NCI-H2171 treated with DMSO at 0.1 percent for 48 hours (cell line): Measurements from ENCODE around the gene GDPGP1.
"Not testable (repeated sequence)": the region's sequence is repeated elsewhere in the genome, so short reads cannot be mapped to it uniquely, and the experiment has no call there.

Experiments
- DNase-seq: peaks from one replicate; lab custom pipeline; 2025; lab: John Stamatoyannopoulos, UW

Gene GDPGP1

GRCh38 chr15:90225504-90226234 lies 8.3 kb upstream of the GDPGP1 start:
- no peak for DNase-seq

- no peak for DNase-seq
Observed at GRCh38 chr15:90227336-90227735, 6.7 kb upstream of the GDPGP1 start.

GRCh38 chr15:90227816-90228772 lies 5.9 kb upstream of the GDPGP1 start:
- no peak for DNase-seq

- DNase-seq = no peak
Observed at GRCh38 chr15:90228960-90229359, 5.0 kb upstream of the GDPGP1 start.

- DNase-seq = no peak
Observed at GRCh38 chr15:90230071-90230494, 3.9 kb upstream of the GDPGP1 start.

- no peak for DNase-seq
Observed at GRCh38 chr15:90230610-90231009, 3.4 kb upstream of the GDPGP1 start.

DNA sequence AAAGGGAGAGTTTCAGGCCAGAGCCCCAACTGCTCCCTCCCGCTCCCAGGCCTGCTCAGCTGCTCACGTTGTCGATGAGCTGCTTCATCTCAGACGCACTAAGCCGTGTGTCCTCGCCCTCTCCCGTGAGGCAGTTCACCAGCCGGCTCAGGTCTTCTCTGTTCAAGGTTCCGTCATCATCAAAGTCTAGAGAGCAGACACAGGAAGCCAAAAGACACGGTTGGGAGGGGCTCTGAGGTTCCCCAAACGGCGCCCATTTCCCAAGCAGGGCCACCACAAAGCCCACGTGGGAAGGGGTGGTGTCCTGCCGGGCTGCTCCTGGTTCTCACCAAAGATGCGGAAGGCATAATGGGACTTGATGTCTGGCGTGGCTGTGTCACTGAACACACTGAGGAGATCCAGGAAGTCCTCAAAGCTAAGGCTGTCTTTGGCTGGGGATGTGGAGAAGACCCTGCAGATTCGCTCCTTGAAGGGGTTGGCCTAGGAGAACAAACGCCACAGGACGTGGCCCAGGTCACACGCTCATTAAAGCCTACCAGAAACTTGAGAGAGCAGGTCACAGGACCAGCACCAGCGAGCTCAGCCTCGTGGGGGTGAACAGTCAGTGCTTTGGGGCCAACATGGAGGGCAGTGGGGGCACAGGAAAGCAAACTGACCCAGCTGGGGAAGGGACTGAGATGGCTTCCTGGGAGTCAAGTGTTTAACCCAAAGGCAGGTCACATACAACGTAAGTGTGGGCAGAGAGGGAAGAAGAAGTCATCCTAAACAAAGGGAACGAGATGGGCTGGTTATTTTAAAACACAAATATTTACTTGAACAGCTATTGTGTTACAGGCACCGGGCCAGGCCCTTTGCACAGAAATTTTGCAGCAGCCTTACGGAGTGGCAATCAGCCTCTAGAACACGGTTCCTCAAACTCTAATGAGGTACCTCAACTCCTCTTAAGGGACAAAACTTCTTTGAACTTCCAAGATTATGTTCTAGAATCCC lies 2.7 kb upstream of the GDPGP1 start:
- no peak for DNase-seq

DNA sequence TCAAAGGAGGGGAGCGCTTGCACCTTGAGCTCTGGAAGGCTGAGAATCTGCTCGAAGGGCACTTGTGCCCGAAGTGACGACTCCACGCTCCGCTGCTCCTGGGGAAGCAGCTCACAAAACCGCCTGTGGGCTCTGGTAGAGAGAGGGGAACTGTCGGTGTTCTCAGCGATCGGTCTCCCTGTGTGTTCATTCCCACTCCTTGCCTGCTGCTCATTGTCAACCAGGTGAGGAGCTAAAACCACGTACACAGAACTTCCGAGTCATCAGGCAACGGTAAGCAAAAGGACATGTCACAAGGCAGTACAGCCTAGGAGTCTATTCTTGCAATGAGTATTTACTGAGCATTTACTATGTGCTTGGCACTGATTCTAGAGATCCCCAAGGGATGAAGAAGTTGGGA lies 1.8 kb upstream of the GDPGP1 start:
- DNase-seq = no peak

- DNase-seq = no peak
Observed at GRCh38 chr15:90232941-90233386, 1.0 kb upstream of the GDPGP1 start.

DNA sequence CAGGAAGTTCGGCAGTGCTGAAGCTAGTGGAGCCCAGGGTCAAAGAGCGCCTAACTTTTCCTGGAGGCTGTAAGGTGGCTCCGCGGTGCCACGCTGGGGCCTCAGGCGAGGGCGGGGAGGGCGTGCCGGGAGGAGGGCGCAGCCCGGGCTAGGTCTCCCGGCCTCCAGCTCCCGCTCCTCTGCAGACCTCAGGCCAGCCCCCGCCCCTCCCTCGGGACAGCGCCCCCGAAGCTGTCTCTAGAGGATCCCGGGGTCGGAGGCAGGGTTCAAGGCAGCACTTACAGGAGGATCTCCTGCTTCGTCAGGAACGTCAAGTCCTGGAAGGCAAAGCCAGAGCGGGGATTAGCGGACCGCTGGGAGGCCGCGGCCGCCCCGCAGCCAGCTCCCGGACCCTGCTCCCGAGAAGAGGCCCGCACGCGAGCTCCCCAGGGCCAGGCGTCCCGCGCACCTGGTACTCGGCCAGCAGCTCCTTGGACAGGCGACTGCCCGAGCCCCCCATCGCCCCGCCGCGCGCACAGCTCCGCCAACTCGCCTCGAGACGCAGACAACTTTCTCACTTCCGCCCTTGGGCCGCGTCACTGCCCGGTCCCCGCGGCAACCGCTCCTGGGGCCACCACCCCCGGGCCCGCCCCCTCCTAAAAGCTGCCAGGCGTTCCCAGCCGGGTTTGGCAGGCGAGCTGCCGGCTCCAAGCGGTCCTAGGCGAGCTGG lies 468 bp upstream of the GDPGP1 start, which contains the start of gene CIB1:
TSS of gene CIB1 (minus strand) at position 555 of the 709 bp plus-strand sequence. CDS start at position 499, 56 bp downstream.
- DNase-seq = peak; percentile 82

DNA sequence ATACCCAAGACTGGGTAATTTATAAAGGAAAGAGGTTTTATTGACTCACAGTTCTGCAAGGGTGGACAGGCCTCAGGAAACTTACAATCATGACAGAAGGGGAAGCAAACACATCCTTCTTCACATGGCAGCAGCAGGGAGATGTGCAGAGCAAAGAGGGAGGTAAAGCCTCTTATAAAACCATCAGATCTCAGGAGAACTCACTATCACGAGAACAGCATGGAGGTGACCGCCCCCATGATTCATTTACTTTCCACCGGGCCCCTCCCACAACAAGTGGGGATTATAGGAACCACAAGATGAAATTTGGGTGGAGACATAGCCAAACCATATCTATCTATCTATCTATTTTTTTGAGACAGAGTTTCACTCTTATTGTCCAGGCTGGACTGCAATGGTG lies 5.4 kb downstream of the GDPGP1 start:
- no peak for DNase-seq

DNA sequence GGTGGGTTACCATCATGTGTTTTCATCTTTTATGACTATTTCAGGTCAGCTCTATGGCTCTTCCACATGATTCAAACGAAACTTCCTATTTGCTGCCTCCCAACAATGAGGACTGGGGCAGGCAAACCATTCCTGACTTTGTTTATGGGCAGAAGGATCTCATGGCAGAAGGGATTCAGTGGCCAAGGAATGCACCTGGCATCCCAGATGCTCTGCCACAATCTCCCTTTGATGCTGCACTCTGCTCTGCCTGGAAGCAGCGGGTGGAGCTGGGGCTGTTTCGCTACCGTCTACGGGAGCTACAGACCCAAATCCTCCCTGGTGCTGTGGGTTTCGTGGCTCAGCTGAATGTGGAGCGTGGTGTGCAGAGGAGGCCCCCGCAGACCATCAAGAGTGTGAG lies 6.8 kb downstream of the GDPGP1 start:
- peak; percentile 81 for DNase-seq

DNA sequence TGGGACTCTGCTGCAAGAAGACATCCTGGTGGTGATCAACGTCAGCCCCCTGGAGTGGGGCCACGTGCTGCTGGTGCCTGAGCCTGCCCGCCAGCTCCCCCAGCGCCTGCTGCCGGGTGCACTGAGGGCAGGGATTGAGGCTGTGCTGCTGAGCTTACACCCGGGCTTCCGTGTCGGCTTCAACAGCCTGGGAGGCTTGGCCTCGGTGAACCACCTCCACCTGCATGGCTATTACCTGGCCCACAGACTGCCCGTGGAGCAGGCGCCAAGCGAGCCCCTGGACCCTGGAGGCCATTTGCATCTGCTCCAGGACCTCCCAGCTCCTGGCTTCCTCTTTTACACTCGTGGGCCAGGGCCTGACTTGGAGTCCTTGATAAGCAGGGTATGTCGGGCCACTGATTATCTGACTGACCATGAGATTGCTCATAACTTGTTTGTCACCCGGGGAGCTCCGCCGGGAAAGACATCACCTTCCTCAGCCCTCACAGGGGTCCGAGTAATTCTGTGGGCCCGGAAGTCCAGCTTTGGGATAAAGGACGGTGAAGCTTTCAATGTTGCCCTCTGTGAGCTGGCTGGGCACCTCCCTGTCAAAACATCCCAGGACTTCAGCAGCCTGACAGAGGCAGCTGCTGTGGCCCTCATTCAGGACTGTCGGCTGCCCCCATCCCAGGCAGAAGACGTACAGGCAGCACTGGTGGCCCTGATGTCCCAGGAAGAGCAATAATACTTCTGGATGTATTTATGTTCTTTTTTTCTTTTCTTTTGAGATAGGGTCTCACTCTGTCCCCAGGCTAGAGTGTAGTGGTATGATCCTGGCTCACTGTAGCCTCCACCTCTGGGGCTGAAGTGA lies 7.6 kb downstream of the GDPGP1 start:
- peak; percentile 81 for DNase-seq

DNA sequence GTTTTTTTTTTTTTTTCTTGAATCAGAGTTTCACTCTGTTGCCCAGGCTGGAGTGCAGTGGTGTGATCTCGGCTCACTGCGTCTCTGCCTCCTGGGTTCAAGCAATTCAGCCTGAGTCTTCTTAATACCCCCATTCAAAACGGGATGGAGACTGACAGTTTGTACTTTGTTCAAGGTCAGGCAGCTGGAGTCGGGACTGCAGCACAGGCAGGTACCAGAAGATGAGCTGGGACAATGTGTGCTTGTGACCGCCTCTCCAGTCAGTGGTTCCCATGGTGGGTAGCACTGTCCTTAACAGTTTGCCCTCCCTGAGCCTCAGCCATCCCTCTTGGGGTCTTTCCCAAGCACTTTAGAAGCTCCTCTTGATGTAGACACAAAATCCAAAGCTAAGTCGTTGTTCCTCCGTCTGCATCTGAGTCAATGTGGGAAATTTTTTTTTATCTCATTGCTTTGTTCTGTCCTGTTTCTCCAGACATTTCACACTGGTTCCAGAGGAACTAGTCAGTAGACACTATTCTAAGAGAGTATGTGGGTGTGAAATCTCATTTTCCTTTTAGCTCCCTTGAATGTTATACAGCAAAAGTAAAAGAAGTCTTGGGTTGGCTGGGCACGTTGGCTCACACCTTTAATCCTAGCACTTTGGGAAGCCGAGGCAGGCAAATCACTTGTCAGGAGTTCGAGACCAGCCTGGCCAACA lies 10.1 kb downstream of the GDPGP1 start:
- no peak for DNase-seq

DNA sequence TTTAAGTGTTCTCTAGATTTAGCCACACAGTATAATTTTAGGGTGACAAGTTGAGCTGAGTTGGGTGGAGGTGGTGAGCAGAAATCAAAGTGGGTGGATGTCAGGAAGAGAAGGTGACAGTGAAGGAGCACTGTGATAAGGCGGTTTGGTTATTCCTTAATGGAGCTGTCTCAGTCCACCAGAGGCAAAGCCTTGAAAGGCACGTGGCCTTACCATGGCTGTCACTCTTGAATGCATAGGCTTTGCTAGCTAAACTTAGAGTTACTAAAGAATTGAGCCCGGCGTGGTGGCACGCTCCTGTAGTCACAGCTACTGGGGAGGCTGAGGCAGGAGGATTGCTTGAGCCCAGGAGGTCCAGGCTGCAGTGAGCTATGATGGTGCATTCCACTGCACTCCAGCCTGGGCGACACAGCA lies 14.8 kb downstream of the GDPGP1 start:
- no peak for DNase-seq

- DNase-seq = peak; percentile 79
Observed at GRCh38 chr15:90249203-90249863, 15.3 kb downstream of the GDPGP1 start, which contains the start of gene TTLL13. TTLL13 (plus strand) TSS chr15:90249556; CDS start chr15:90250631, 1,075 bp downstream.

DNA sequence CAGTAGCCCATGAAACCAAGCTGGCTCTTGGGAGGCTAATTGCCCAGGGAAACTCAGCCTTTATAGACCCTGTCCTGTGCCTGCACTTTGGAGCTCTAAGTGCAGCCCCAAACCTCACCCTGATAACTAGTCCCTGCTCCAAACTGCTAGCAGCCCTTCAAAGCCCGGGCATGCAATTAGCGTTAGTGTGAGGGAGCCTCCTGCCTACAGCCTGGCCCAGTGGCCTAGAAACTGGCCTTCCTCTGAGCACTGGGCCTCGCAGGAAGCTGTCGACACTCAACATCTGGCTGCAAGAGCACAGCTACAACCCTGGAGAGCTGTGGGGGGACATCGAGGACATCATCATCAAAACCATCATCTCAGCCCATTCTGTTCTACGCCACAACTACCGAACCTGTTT lies 23.8 kb downstream of the GDPGP1 start:
- DNase-seq = no peak

GRCh38 chr15:90259524-90259923 lies 25.5 kb downstream of the GDPGP1 start:
- no peak for DNase-seq

- not testable (repeated sequence) for DNase-seq
Observed at GRCh38 chr15:90260731-90261130, 26.7 kb downstream of the GDPGP1 start.
